GM19238 (cell line): Measurements from ENCODE around the gene MBD3L3.
"Not testable (repeated sequence)": the region's sequence is repeated elsewhere in the genome, so short reads cannot be mapped to it uniquely, and the experiment has no call there.

Experiments used
- DNase-seq: peaks from one replicate; pipeline ENCODE4 v3.0.0; 2011; ENCODE audit warnings: low spot score; ENCODE audit not compliant: insufficient read length

Gene MBD3L3

GRCh38 chr19:7063764-7064418 is 5.4 kb upstream of the MBD3L3 start:
- no peak for DNase-seq

- DNase-seq: no peak
Measured at GRCh38 chr19:7063339-7063738, 4.9 kb upstream of the MBD3L3 start.

GRCh38 chr19:7059977-7060376 is 1.5 kb upstream of the MBD3L3 start:
- not testable (repeated sequence) for DNase-seq

- DNase-seq: not testable (repeated sequence)
Measured at GRCh38 chr19:7056371-7056770, 2.1 kb downstream of the MBD3L3 start.

GRCh38 chr19:7055679-7056078 is 2.8 kb downstream of the MBD3L3 start:
- DNase-seq: not testable (repeated sequence)

GRCh38 chr19:7054635-7055368 is 3.7 kb downstream of the MBD3L3 start:
- DNase-seq: not testable (repeated sequence)

GRCh38 chr19:7052896-7053295 is 5.6 kb downstream of the MBD3L3 start:
- DNase-seq: not testable (repeated sequence)

GRCh38 chr19:7051421-7051820 is 7.1 kb downstream of the MBD3L3 start:
- DNase-seq: not testable (repeated sequence)

- DNase-seq: not testable (repeated sequence)
Measured at GRCh38 chr19:7049021-7049420, 9.5 kb downstream of the MBD3L3 start, which contains the start of gene MBD3L2. TSS of gene MBD3L2 (plus strand) at chr19:7049321. CDS start at chr19:7049374, 53 bp downstream.

GRCh38 chr19:7041563-7041962 is 16.9 kb downstream of the MBD3L3 start:
- not testable (repeated sequence) for DNase-seq

GRCh38 chr19:7040079-7040478 is 18.4 kb downstream of the MBD3L3 start, which contains the start of gene MBD3L4:
TSS of gene MBD3L4 (minus strand) at chr19:7040179. CDS start at chr19:7040144, 35 bp downstream.
- DNase-seq: not testable (repeated sequence)

- not testable (repeated sequence) for DNase-seq
Measured at GRCh38 chr19:7030278-7030677, 28.2 kb downstream of the MBD3L3 start, which contains the start of gene MBD3L5. TSS of gene MBD3L5 (plus strand) at chr19:7030578. CDS start at chr19:7030612, 34 bp downstream.

GRCh38 chr19:7028790-7029189 is 29.7 kb downstream of the MBD3L3 start:
- DNase-seq: not testable (repeated sequence)

GRCh38 chr19:7021331-7021730 is 37.1 kb downstream of the MBD3L3 start, which contains the start of gene MBD3L2B:
TSS of gene MBD3L2B (minus strand) at chr19:7021431. CDS start at chr19:7021397, 34 bp downstream.
- DNase-seq: not testable (repeated sequence)

- DNase-seq: no peak
Measured at GRCh38 chr19:7018828-7019227, 39.6 kb downstream of the MBD3L3 start.

GRCh38 chr19:7013678-7014077 is 44.8 kb downstream of the MBD3L3 start:
- DNase-seq: no peak

- no peak for DNase-seq
Measured at GRCh38 chr19:7010722-7011593, 47.5 kb downstream of the MBD3L3 start.

GRCh38 chr19:7007859-7008258 is 50.6 kb downstream of the MBD3L3 start:
- DNase-seq: no peak
